GM21619 (cell line): Measurements from ENCODE around the gene PHLDA1.

Source experiments
- ATAC-seq: cut with Tn5 transposase; IDR thresholded peaks from one replicate; pipeline ENCODE4 v1.9.1; 2021; ENCODE audit not compliant: unreplicated experiment

Gene PHLDA1

GRCh38 chr12:76020281-76020680 lies 11.3 kb downstream of the PHLDA1 start:
- peak; percentile 52 for ATAC-seq

- ATAC-seq, result no peak
Measured at GRCh38 chr12:76018672-76019071, 12.9 kb downstream of the PHLDA1 start.

- no peak for ATAC-seq
Measured at GRCh38 chr12:76018111-76018510, 13.5 kb downstream of the PHLDA1 start.

GRCh38 chr12:76014007-76014406 lies 17.6 kb downstream of the PHLDA1 start:
- no peak for ATAC-seq

GRCh38 chr12:76013603-76014002 lies 18.0 kb downstream of the PHLDA1 start:
- ATAC-seq, result no peak

GRCh38 chr12:76012644-76013043 lies 18.9 kb downstream of the PHLDA1 start:
- ATAC-seq, result no peak

- no peak for ATAC-seq
Measured at GRCh38 chr12:76010732-76011458, 20.7 kb downstream of the PHLDA1 start.

- no peak for ATAC-seq
Measured at GRCh38 chr12:76008428-76008827, 23.1 kb downstream of the PHLDA1 start.

GRCh38 chr12:76007640-76008039 lies 23.9 kb downstream of the PHLDA1 start:
- ATAC-seq, result no peak

GRCh38 chr12:76006028-76006925 lies 25.3 kb downstream of the PHLDA1 start:
- ATAC-seq, result no peak

- no peak for ATAC-seq
Measured at GRCh38 chr12:76003355-76003638, 28.3 kb downstream of the PHLDA1 start.

- no peak for ATAC-seq
Measured at GRCh38 chr12:76002598-76003354, 28.8 kb downstream of the PHLDA1 start.

GRCh38 chr12:75998292-75999063 lies 33.1 kb downstream of the PHLDA1 start:
- ATAC-seq, result no peak

- no peak for ATAC-seq
Measured at GRCh38 chr12:75997658-75998057, 33.9 kb downstream of the PHLDA1 start.

GRCh38 chr12:75996861-75997447 lies 34.6 kb downstream of the PHLDA1 start:
- no peak for ATAC-seq

- no peak for ATAC-seq
Measured at GRCh38 chr12:75995691-75996090, 35.9 kb downstream of the PHLDA1 start.

- no peak for ATAC-seq
Measured at GRCh38 chr12:75994069-75994740, 37.4 kb downstream of the PHLDA1 start.

- no peak for ATAC-seq
Measured at GRCh38 chr12:75991753-75992152, 39.8 kb downstream of the PHLDA1 start.

- ATAC-seq, result no peak
Measured at GRCh38 chr12:75990189-75990912, 41.2 kb downstream of the PHLDA1 start.
